ENCODE data around the gene NOX3.

Gene NOX3

GRCh38 chr6:155400654-155400965, 55.0 kb downstream of the NOX3 start:
- no peak for DNase-seq (ENCODE audit: extremely low read depth, insufficient read length)
- no peaks in the 10 kb centered on the region for H3K36me3 ChIP-seq (ENCODE audit: control insufficient read depth, insufficient read depth, low read length)
- H3K4me3 ChIP-seq (replicated peaks; ENCODE audit: low read depth, low read length): no peak overlapping the region
- no peak for TF ChIP-seq CTCF (IDR thresholded peaks at IDR 0.05; ENCODE audit: insufficient read depth, low read length, poor library complexity, severe bottlenecking)
- H3K27me3 ChIP-seq (replicated peaks; ENCODE audit: control insufficient read depth, insufficient read depth, low read length): no peaks in the 10 kb centered on the region

- Histone ChIP-seq H3K4me3 (replicated peaks; ENCODE audit: low read depth, low read length) (no peak overlapping the region), H3K27me3 (replicated peaks; ENCODE audit: control insufficient read depth, insufficient read depth, low read length) (no peaks in the 10 kb centered on the region), H3K36me3 (ENCODE audit: control insufficient read depth, insufficient read depth, low read length) (no peaks in the 10 kb centered on the region)
- TF ChIP-seq CTCF (IDR thresholded peaks at IDR 0.05; ENCODE audit: insufficient read depth, low read length, poor library complexity, severe bottlenecking): no peak
- no peak for DNase-seq (ENCODE audit: extremely low read depth, insufficient read length)
These were observed 55.6 kb downstream of the NOX3 start for GRCh38 chr6:155399745-155400653.

- no peak for DNase-seq (ENCODE audit: extremely low read depth, insufficient read length)
- no peak for TF ChIP-seq CTCF (IDR thresholded peaks at IDR 0.05; ENCODE audit: insufficient read depth, low read length, poor library complexity, severe bottlenecking)
- Histone ChIP-seq H3K36me3 (ENCODE audit: control insufficient read depth, insufficient read depth, low read length) (no peaks in the 10 kb centered on the region), H3K27me3 (replicated peaks; ENCODE audit: control insufficient read depth, insufficient read depth, low read length) (no peaks in the 10 kb centered on the region), H3K4me3 (replicated peaks; ENCODE audit: low read depth, low read length) (no peak overlapping the region)
These were observed 56.4 kb downstream of the NOX3 start for GRCh38 chr6:155399062-155399744.

GRCh38 chr6:155398701-155399061, 57.0 kb downstream of the NOX3 start:
- Histone ChIP-seq H3K4me3 (replicated peaks; ENCODE audit: low read depth, low read length) (no peak overlapping the region), H3K36me3 (ENCODE audit: control insufficient read depth, insufficient read depth, low read length) (no peaks in the 10 kb centered on the region), H3K27me3 (replicated peaks; ENCODE audit: control insufficient read depth, insufficient read depth, low read length) (no peaks in the 10 kb centered on the region)
- no peak for TF ChIP-seq CTCF (IDR thresholded peaks at IDR 0.05; ENCODE audit: insufficient read depth, low read length, poor library complexity, severe bottlenecking)
- DNase-seq (ENCODE audit: extremely low read depth, insufficient read length): no peak

GRCh38 chr6:155398221-155398620, 57.4 kb downstream of the NOX3 start:
- no peak for TF ChIP-seq CTCF (IDR thresholded peaks at IDR 0.05; ENCODE audit: insufficient read depth, low read length, poor library complexity, severe bottlenecking)
- no peak for DNase-seq (ENCODE audit: extremely low read depth, insufficient read length)
- no peaks in the 10 kb centered on the region for H3K27me3 ChIP-seq (replicated peaks; ENCODE audit: control insufficient read depth, insufficient read depth, low read length)
- H3K36me3 ChIP-seq (ENCODE audit: control insufficient read depth, insufficient read depth, low read length): no peaks in the 10 kb centered on the region
- H3K4me3 ChIP-seq (replicated peaks; ENCODE audit: low read depth, low read length): no peak overlapping the region
